IPS DF 4.7 (cell line): ENCODE data around the gene METTL27.
"Not testable (repeated sequence)": the region's sequence is repeated elsewhere in the genome, so short reads cannot be mapped to it uniquely, and the experiment has no call there.

Experiments used
- DNase-seq: peaks from one replicate; pipeline ENCODE4 v3.0.0-alpha.2; 2013; ENCODE audit warnings: low spot score; ENCODE audit errors: extremely low read depth

The METTL27 gene, protein sequence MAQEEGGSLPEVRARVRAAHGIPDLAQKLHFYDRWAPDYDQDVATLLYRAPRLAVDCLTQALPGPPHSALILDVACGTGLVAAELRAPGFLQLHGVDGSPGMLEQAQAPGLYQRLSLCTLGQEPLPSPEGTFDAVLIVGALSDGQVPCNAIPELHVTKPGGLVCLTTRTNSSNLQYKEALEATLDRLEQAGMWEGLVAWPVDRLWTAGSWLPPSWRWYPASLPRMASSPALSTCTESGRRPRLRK

DNA sequence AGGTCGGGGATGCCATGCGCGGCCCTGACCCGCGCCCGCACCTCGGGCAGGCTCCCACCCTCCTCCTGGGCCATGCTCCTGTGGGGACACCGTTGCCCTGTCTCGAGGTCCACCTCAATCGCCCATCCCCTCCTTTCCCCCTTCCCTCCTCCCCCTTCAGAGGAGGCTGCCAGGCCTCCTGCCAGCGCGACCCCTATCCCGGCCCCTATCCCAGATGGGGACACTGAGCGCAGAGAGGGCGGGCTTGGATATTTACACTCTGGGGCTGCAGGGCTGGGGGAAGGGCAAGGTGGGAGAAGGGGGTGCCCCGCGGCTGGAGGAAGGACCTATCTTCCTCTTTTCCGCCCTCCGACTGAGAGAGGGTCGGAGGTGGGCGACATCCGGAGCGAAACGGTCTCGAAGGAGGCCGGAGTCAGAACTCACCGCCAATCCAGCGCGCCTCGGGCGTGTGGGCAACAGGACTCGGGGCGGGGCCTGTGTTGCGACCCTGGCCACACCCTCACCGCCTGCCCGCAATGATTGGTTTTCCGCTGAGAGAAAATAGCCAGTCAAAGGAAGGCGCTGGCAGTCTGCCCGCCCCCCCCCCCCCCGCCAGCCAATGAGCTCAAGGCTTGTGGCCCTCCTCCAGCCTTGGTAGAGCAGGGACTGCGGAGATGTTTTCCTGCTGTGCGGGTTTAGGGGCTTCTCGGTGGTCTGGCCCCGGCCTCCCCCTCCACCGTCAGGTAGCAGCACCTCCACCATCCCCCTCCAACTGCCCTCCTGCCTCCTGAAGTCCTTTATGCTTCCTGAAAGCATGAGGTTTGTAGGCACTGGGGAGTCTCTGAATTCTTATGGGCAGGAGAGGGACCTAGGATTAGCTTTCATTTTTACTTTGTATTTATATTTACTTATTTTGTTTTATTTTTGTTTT lies at the start of gene METTL27:
METTL27 (minus strand) TSS at position 450 of the 910 bp plus-strand sequence; CDS start at position 74, 376 bp downstream.
- no peak for DNase-seq

DNA sequence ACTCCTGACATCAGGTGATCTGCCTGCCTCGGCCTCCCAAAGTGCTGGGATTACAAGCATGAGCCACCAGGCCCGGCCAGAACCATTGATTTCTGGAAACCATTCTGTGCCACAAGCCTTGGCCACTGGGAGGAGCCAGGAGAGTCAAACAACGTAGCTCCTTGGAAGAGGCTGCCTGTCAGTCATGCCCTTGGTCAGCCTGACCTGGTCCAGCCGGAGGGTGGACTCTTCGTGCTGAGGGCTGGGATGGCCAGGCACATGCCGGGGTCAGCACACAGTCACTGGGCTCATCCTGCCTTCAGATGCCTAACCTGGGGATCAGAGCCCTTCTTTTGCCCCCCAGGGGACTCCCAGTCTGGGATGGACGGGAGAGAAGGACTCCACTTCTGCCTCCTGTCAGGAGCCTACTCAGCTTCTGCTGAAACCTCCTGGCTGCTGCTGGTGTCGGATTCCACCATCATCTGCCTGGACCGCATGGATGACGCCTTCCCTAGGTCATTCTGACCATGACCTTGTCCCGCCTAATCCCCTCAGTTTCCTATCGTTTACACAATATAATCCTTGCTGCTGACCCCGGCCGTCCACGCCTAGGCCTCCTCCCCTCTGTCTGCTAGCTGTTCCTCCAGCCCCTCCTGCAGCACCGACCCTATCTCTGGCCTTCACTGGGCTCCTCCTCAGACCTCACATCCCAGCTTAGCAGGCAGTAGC lies 49.0 kb upstream of the METTL27 start:
- DNase-seq: no peak

DNA sequence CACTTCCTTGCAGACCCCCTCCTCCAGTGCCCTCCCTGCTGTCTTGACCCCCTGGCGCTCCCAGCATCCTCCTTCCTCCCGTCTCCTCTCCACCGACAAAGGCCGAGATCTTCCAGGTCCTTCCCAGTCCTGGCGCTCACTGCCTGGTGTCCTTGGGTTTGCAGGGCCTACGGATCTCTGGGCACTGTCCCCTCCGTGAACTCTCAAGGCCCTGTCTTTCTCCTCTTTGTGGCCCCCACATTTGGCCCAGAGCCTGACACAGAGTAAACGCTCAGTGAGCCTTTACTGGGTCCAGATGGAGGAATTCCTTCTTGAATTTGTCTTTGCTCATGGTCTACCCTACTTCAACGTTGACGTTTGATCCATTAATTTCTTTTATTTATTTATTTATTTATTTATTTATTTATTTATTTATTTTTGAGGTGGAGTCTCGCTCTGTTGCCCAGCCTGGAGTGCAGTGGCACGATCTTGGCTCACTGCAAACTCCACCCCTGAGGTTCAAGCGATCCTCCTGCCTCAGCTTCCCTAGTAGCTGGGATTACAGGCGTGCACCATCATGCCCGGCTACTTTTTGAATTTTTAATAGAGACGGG lies 48.3 kb upstream of the METTL27 start:
- DNase-seq: no peak

DNA sequence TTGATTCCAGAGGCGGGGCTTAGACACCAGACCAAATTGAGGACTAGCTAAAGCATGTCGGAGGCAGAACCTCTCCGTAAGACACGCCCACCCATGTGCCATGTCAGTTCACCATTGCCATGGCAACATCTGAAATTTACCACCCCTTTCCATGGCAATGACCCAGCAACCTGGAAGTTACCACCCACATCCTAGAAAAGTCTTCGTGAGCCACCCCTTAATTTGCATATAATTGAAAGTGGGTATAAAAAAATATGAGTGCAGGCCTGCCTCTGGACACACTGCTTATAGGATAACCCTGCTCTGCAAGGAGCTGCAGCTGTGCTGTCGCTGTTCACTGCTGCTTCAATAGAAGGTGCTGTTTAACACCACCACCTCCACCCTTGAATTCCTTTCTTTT lies 46.6 kb upstream of the METTL27 start:
- no peak for DNase-seq

DNA sequence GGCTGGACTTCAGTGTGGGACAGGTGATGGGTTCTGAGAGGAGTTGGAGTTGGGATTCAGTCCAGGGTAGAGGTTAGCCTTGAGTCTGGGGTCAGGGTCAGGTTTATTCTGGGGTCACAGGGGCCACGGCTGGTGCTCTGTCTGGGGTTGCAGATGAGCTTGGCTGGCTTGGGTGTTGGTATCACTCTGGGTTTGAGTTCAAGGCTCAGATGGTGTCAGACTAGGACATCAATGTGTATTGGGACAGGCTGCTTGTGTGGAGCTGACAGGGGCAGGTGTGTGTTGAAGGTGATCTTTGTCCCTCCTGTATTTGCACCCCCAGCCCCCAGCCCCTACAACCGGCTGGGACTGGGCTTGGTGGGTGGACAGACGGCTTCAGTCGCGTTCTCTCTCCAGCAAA lies 45.4 kb upstream of the METTL27 start:
- DNase-seq: no peak

DNA sequence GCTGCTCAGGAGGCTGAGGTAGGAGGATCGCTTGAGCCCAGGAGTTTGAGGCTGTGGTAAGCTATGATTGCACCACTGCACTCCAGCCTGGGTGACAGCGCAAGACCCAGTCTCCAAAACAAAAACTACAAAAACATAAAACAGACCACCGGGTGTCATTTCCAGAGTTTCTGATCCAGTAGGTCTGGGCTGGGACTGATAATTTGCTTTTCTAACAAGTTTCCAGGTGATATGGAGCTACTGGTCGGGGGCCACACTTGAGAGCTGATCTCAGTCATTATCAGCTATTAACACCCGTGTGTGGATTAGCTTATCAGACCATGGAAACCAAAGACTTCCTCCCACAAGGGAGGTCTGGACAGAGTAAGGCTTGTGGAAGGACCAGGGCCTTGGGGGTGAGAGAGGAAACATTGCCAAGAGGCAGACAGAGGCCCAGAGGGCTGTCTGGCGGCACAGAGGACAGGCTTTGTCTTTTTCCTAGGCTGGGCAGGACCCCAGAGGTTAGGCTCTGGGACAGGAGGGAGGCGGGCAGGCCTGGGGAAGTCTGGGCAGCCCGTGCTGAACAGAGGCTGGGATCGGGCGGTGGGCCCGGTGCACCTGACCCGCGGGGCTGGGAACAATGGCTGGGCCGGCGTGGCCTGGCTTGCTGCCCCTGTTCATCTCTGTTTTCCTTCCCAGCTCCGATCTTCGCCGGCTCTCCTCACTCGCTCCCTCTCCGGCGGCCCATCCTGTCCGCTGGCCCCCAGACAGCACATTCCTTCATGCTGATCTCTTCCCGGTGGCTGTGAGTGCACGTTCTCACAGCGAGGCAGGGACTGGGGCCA lies 43.9 kb upstream of the METTL27 start:
- DNase-seq: no peak

DNA sequence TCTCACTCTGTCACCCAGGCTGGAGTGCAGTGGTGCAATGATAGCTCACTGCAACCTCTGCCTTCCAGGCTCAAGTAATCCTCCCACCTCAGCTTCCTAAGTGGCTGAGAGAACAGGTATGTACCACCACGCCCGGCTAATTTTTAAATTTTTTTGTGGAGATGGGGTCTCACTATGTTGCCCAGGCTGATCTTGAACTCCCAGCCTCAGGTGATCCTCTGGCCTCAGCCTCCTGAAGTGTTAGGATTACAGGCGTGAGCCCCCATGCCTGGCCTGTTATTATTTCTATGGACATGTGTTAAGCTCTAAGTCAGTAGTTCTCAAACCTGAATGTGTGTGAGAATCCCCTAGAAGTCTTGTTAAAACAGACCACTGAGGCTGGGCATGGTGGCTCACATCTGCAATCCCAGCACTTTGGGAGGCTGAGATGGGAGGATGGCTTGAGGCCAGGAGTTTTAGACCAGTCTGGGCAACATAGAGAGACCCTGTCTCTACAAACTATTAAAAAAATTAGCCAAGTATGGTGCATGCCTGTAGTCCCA lies 43.2 kb upstream of the METTL27 start:
- DNase-seq: no peak

DNA sequence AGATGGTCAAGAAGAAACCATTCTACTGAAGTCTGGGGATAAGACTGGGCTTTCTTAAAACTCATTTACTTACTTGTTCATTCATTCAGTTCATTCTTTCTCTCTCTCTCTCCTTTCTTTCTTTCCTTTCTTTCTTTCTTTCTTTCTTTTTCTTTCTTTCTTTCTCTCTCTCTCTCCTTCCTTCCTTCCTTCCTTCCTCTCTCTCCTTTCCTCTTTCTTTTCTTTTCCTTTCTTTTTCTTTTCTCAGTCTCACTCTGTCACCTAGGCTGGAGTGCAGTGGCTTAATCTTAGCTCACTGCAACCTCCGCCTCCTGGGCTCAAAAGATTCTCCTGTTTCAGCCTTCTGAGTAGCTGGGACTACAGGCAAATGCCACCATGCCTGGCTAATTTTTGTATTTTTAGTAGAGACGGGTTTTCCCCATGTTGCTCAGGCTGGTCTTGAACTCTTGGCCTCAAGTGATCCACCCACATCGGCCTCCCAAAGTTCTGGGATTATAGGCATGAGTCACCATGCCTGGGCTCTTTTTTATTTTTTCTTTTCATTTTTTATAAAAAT lies 42.6 kb upstream of the METTL27 start:
- DNase-seq: not testable (repeated sequence)

DNA sequence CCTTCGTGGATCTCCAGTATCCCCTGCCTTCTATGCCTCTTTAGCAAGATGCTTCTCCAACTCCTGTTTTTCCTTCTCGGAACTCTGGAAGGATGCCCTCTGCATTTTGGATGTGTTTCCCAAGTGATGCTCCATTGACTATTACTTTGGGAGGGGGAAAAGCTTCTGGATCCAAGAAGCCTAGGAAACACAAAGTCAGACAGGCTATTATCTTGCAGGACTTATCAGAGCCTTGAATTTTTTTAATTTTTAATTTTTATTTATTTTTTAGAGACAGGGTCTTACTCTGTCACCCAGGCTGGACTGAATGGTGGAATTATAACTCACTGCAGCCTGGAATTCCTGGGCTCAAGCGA lies 39.7 kb upstream of the METTL27 start:
- DNase-seq: no peak

DNA sequence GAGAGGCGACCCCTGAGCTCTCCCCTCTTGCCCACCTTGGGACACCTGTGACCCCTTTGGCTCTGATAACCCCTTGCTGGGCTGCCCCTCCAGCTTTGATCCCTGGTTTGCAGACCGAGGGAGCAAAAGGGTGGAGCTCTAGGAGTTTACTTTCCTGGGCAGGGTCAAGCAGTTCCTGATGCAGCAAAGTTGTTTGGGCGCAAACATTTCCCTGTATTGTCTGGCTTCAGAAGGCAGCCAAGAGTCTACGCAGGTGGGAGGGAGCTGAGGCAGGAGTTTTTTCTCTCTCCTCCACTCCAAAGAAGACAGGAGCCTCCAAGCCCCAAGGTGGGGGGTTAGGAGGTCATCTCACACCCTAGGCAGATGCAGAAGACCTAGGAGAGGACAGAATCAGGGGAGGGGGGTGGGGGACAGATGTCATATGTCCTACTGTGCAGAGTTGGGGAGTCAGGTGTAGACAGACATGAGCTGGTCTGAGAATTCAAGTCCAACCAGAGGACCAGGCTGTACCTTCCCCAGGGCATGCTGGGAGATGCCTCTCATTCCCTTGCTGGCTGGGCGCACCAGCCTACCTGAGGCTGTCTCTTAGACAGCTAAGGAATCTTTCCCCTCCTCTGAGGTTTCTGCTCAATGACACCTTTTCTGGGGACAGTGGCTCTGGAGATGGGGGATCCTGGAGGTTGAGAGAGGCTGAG lies 39.2 kb upstream of the METTL27 start:
- DNase-seq: no peak

DNA sequence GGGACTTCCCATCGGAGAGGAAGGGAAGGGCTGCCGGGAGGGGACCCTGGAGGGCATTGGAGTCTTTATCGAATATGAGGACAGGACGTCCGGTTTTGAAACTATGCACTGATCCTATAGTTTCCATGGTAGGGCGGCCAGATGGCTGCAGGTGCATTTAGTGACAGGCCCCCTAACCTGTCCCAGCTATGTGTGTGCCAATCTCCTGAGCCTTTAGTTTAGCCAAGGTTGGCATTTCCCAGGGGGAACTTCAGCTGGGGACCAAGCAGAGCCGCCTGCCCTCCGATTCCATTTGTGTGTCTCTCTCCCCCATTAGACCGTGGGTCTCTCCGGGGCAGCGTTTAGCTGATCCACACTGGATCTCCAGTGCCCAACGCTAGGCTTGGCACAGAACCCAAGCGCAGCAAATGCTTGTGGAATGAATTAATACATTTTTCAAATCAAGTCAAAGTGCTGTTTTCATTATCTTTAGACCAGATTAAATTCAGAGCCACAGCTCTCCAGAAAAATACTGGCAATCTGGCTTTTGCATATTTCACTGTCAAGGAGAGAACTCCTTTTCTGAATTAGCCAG lies 38.5 kb upstream of the METTL27 start:
- DNase-seq: no peak

DNA sequence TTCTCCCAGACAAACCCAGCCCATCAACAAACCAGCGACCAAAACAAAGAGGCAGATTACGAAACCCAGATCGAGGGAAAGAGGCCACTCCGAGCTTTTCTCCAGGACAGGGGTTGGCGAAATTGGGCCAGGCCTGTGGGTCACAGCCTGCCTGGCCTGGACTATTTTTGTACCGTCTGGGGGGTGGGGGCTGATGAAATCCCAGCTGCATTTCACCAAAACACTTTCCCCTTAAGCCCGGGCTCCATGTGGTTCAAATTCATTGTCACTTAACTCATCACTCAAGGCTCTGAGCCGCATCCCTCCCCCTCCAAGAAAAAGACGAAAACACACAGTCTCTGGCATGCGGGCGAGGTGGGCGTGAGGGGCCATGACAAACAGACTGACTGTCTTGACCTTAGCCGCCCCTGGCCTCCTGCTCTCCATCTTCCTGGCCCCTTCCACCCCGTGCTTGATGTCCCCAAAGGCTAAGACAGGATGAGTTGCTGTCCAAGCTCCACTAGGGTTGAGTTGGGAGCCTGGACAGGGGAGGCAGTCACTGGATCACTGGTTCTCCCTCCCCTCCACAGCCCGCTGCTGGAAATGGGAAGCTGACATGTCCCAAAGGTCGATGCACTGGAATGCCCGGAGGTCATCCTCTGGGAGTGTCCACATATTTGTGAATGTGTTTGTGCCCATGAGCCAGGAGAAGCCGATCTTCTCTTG lies 37.8 kb upstream of the METTL27 start:
- no peak for DNase-seq

DNA sequence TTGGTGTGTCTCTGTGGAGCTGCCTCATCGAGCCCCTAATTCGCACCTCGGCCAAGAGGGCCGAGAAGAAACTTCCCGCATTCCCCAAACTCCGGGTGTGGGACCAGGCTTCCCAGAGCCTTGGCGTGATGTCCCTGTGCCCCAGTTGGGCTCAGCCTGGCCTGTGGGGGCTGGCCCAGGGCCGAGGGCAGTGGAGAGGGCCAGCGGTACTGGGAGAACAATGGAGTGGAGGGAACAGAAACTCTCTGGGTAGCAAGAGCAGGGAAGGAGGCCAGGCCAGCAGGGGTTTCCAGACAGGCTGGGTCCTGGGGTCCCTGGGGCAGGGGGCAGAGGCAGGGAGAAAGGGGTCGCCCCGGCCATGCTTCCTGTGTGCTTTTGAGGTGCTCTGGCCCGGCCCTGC lies 34.7 kb upstream of the METTL27 start:
- DNase-seq: no peak

DNA sequence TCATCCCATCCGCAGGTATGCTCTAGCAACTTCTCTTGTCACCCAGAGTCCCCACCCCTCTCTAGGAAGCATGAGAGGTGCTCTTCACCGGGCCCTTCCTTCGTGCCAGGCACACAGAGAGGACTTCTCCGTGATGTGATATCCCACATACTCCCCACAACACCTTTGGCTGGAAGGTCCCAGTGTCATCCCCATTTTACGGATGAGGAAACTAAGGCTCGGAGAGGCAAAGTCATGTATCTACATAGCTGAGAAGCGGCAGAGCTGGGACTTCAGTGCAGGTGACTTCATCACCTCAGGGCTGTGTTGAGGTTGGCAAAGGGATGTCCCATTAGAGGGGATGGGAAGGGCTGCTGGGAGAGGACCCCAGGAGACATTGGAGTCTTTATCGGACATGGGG lies 34.0 kb upstream of the METTL27 start:
- DNase-seq: no peak

DNA sequence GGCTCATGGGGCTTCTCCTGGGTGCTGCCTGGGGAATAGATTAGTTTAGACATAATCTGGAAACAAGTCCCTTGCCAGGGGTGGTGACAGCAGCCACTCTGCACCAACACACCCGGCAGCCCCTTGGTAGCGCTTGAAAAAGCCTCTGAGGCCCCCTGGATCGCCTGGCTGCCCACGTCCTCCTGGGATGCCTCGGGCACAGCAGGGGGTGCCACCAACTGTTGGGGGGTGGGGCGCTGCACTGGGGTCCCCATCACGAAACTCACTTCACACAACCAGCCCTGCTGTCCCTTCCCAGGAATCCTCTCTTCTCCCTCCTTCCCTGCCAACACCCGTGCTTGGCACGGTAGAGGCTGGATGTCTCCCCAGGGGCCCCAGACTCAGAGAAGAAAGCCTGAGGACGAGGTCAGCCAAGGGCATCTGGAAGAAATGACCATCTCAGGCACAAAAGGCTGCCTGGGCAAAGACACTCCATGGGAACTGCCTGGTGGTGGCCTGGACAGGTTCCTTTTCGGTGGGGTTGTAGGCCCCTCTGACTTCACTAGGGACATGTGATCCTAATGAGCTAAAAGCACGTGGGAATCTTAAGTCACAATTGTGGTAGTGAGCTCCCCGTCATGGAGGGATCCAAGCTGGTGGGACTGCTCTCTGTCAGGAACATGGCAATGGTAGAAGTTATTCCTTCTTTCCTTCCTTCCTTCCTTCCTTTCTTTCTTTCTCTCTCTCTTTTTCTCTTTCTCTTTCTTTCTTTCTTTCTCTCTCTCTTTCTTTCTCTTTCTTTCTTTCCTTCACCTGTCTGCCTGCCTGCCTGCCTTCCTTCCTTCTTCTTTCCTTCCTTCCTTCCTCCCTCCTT lies 30.0 kb upstream of the METTL27 start:
- no peak for DNase-seq

DNA sequence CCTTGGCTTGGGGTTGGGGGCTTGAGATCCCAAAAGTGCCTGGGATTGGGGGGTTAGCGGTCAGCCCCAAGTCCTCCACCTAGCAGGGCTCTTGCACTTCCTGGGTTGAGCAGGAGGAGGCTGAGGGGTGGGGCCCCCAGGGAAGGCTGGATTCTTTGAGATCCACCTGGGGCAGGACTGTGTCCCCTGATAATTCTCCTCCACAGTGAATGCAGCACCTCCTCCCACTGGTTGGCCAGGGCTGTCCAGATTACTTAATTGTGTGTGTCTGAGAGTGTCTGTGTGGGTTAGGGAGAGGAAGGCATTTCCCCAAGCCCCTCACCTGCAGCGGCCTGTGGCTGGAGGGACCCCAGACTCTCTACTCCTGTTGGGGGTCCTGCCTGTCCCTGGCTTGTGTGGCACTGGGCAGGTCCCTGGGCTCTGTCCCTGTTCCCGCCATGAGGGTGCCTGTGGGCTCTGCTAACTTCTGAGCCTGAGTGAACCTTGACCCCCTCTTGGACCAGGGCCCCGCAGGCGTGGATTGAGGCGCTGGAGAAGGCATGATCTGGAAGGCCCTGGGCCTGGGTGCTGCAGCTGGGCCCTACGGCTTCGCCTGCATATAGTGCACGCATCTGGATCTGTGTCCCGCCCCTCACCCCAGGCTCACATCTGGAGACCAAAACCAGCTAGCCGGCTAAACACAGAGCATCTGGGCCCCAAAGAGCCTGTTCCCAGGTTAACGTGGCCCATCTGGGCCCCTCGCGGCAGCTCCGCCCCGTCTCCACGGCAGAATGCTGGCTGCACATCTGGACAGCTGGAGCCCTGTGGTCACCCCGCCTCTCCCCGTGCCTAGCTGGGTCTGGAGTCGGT lies 29.1 kb upstream of the METTL27 start:
- no peak for DNase-seq

DNA sequence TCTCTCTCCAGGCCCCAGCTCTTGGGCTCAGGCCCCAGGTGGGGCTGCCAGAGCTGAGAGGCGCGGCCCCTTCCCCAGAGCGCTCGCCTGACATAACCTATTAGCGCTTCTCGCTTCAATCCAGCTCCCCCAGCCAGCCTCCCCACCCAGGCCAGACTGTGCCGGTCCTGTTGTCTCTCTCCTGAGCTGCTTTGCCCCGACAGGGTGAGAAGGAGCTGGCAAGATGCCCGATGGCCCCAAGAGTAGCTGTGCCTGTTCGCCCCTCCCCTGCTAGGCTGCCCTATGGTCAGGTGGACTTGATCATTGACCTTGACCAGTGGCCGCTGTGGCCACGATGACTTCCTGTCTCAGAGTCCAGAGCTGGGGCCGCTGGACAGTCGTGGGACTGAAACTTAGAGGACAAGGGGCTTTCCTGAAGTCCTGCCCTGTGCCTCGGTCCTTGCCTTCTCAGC lies 27.8 kb upstream of the METTL27 start:
- no peak for DNase-seq
